Measurements from ENCODE around the gene GMPR.

The GMPR gene

GRCh38 chr6:16302721-16303552 lies 64.5 kb downstream of the GMPR start:
- no peak for DNase-seq (ENCODE audit: low read depth in 2 of 2)

- no peak for DNase-seq (ENCODE audit: low read depth in 2 of 2)
Measured at GRCh38 chr6:16305246-16305725, 66.9 kb downstream of the GMPR start.

DNA sequence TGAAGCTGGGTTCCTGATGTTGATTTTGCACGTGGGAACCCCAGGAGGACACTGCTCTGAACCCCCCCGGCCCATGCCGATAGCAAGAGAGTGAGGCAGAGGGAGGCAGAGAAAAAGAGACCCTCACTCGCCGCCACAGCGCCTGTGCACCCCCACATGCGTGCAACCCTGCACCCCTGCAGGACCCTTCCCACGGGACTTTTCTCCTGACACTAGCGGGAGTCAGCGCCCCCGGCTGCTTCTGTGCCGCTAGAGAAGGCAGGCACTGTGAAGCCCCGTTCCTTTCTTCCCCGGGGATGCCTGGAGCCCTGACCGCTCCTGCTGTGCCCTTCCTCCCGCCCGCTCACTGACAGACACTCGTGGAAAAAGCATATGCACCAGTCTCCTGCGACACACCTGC lies 67.4 kb downstream of the GMPR start:
- no peak for DNase-seq (ENCODE audit: low read depth in 2 of 2)

GRCh38 chr6:16306334-16306733 lies 67.9 kb downstream of the GMPR start:
- DNase-seq (ENCODE audit: low read depth in 2 of 2) = no peak

- DNase-seq (ENCODE audit: low read depth in 2 of 2) = no peak
Measured at GRCh38 chr6:16311763-16312162, 73.4 kb downstream of the GMPR start.

- DNase-seq (ENCODE audit: low read depth in 2 of 2) = no peak
Measured at GRCh38 chr6:16313732-16314131, 75.3 kb downstream of the GMPR start.

GRCh38 chr6:16314296-16314695 lies 75.9 kb downstream of the GMPR start:
- DNase-seq (ENCODE audit: low read depth in 2 of 2) = no peak

DNA sequence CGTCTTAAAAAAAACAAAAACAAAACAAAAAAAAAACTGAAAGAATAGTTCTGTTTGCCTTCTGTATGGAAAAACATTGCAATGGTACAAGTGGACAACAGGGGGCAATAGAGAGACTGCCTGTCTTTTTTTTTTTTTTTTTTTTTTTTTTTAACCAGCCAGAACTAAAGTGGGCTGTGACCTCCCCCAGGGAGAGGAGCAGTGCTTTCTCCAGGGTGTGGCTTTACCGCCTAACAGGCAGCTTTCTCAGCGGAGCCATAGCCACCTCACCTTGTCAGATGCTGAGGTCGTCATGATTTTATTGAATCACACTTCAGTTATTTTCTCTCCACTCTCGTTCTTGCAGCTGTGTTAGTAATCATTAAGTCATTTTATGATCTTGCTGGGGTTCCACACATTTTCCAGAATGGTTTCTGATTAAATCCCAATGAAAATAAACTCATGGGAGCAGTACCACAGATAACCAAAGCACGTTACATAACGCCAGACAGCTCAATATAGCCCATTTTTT lies 78.4 kb downstream of the GMPR start:
- no peak for DNase-seq (ENCODE audit: low read depth in 2 of 2)

GRCh38 chr6:16318538-16318937 lies 80.2 kb downstream of the GMPR start:
- peak in 1 of 2 experiments; percentile 26 for DNase-seq (ENCODE audit: low read depth in 2 of 2)

DNA sequence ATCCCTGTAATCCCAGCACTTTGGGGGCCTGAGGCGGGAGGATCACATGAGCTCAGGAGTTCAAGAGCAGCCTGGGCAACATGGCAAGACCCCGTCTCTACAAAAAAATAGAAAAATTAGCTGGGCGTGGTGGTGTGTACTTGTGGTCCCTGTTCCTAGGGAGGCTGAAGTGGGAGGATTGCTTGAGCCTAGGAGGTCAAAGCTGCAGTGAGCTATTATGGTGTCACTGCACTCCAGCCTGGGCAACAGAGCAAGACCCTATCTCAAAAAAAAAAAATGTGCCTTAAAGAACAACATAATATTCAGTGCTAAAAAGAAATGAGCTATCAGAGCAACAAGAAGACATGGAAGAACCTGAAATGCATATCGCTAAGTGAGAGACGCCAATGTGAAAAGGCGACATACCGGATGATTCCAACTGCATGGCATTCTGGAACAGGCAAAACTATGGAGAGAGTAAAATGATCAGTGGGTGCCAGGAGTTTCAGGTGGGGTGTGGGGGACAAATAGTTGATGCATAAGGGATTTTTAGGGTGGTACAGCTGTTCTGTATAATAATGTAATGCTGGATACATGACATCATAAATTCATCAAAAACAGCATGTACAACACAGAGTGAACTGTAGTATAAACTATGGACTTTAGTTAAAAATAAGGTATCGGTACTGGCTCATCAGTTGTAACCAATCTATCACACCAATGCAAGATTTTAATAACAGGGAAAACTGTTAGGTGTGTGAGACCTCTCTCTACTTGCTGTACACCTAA lies 80.8 kb downstream of the GMPR start:
- no peak for DNase-seq (ENCODE audit: low read depth in 2 of 2)

GRCh38 chr6:16319813-16320532 lies 81.6 kb downstream of the GMPR start:
- peak; percentile 73 to 74 for DNase-seq (ENCODE audit: low read depth in 2 of 2)

DNA sequence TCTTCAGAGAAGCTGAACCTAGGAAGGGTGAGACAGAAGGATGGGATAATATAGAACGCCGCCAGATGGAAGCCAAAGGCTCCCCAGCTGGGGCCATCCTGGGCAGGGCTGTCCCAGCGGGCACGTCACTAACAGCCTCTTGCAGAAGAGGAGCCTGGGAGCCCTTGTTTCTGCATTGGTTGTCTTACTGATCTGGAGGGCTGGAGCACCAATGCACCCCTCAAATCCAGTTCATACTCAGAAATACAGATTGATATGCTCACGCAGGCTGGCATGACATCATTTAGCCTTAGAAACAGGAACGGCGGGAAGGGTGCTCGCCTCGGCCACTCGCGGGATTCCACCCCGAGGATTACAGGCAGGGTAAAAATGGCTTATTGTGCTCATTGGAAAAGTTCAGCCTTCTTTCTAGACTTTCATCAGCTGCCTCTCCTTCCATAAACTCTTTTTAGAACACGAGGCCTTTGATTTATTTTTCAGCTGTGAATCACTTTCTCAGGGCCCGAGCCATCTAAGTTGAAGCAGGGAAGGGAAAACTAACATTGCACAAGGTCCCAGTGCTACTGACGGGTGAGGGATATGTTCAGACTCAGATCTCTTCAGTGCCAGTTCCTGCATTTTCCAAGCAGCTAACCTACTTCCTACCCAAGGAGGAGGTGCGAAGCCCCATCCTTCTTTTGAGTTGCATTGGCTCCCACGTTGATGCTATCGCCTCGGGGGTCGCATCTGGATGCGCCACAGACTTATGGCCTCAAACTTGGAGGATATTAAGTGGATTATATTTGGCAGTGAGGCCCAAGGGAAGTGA lies 82.3 kb downstream of the GMPR start:
- peak in 1 of 2 experiments; percentile 32 for DNase-seq (ENCODE audit: low read depth in 2 of 2)

GRCh38 chr6:16321341-16321710 lies 82.9 kb downstream of the GMPR start:
- no peak for DNase-seq (ENCODE audit: low read depth in 2 of 2)

DNA sequence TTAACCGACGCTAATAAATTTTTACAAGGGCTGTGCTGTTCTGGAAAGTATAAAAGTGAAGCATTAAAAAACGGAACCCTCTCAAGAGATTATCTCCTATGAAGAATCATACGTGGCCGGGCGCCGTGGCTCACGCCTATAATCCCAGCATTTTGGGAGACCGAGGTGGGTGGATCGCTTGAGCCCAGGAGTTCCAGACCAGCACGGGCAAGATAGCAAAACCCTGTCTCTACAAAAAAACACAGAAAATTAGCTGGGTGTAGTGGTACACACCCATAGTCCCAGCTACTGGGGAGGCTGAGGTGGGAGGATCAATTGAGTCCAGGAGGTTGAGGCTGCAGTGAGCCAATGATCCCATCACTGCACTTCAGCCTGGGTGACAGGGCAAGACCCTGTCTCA lies 83.4 kb downstream of the GMPR start:
- DNase-seq (ENCODE audit: low read depth in 2 of 2) = no peak

GRCh38 chr6:16322666-16323312 lies 84.4 kb downstream of the GMPR start:
- DNase-seq (ENCODE audit: low read depth in 2 of 2) = peak in 1 of 2 experiments; percentile 67

DNA sequence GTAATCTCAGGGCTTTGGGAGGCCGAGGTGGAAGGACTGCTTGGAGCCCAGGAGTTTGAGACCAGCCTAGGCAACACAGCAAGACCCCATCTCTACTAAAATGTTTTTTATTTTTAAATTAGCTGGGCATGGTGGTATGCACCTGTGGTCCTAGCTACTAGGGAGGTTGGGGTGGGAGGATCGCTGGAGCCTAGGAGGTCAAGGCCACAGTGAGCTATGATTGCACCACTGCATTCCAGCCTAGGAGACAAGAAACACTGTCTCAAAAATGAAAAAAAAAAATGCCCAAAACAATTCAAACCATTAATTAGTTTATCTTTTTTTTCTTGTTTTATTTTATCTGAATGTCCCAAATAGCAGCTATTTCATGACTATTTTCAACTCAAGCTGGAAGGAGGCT lies 85.8 kb downstream of the GMPR start:
- no peak for DNase-seq (ENCODE audit: low read depth in 2 of 2)

DNA sequence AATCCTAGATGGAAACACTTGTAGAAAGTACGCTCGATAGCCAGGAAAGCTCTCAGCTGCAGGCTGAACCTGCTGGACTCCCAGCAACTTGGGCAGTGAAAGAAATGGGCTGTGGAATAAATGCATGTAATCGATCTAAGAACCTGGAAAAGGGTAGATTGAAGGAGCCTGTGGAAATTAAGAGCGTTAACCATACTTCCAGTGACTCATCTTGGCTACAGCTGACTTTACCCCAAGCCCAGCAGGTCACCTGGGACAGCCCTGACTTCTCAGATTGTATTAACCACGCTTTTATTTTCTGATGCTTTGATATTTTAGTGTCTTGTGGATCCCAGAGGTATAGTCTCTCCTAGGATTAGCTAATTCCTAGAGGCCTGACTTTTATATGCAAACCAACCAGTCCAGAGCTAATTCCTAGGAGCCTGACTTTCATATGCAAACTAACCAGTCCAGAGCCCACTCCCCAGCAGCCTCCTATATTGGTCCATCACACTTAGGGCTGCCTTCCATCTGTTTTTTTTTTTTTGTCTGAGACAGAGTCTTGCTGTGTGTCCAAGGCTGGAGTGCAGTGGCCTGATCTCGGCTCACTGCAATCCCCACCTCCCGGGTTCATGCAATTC lies 86.3 kb downstream of the GMPR start:
- no peak for DNase-seq (ENCODE audit: low read depth in 2 of 2)

DNA sequence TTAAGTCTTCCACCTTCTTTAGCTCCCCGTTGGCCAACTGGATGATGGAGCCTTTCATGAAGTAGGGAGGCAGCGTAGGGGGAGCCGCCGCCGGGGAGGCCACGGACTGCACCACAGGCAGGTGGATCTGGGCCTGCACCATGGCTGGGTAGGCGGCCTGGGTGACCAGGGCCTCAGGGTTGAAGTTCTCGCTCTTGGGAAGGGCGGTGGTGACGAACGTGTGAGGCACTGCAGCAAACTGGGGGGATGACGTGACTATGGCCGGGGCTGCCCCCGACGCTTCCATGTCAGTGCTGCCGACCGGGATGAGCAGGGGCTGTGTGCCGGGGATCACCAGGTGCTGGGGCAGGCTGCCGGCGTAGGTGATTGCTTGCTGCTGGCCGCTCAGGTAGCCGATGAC lies 88.1 kb downstream of the GMPR start:
- DNase-seq (ENCODE audit: low read depth in 2 of 2) = no peak

DNA sequence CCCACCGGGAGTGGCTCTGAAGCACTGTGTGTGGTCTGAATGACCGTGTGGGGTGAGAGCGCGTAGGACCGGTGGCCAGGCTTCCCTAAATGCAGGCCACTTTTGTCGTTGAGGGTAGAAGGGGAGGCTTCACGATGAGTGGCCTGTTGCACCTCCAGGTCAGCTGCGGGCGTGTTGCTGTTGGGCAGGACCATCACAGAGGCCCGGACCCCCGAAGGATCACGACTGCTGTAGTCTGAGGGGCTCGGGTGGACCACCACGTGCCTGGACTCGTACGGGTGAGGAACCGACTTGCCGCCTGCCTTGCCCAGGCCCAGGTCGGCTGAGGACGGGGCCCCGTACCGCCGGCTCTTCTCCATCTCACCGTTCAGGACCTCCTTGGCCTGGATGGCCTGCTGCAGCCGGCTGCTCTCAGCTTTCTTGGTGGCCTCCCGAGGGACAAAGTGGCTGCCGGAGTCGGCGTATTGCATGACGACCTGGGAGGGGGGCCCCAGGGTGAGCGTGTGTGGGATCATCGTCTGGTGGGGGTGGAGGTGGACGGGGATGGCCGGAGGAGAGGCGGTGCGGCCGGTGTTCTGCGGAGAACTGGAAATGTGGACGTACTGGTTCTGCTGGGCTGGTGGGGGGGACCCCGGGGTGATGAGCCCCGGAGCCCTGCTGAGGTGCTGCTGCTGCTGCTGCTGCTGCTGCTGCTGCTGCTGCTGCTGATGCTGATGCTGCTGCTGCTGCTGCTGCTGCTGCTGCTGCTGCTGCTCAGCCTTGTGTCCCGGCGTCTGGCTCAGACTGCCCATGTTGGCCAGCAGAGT lies 88.8 kb downstream of the GMPR start:
- no peak for DNase-seq (ENCODE audit: low read depth in 2 of 2)
